ENCODE measurements around the gene UNC5B.

DNA sequence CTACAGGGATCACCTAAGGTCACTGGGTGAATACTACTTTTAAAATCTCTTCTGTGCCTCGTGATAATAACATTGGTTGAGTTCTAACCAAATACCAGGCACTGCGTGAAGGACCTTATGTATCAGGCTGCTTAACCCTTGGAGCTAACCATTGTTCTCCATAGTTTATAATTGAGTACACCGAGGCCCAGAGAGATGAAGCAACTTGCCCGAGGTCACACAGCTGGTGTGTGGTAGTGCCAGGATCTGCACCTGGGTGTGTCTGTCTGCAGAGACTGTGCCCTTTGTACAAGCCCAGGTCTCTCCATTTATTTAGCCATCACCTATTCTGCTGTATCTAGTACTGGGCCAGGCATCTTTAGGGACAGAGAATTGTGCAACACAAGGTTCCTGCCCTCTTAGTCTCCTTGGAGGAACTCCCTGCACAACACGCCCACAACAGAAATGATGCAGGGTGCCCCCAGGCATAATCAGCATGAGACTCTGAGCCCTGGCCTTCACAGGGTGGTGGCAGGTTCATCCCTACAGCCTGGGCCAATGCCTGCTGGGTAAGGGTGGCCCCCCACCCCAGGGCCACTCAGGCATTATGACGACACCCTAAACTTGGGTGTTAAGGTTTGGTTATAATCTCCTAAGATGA, 31.5 kb downstream of the UNC5B start:
- TF ChIP-seq, protein P1, sequence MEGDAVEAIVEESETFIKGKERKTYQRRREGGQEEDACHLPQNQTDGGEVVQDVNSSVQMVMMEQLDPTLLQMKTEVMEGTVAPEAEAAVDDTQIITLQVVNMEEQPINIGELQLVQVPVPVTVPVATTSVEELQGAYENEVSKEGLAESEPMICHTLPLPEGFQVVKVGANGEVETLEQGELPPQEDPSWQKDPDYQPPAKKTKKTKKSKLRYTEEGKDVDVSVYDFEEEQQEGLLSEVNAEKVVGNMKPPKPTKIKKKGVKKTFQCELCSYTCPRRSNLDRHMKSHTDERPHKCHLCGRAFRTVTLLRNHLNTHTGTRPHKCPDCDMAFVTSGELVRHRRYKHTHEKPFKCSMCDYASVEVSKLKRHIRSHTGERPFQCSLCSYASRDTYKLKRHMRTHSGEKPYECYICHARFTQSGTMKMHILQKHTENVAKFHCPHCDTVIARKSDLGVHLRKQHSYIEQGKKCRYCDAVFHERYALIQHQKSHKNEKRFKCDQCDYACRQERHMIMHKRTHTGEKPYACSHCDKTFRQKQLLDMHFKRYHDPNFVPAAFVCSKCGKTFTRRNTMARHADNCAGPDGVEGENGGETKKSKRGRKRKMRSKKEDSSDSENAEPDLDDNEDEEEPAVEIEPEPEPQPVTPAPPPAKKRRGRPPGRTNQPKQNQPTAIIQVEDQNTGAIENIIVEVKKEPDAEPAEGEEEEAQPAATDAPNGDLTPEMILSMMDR (IDR thresholded peaks at IDR 0.05), result no peak
- no peak for TF ChIP-seq POLR2A (IDR thresholded peaks at IDR 0.05)
